NCI-H1105 (cell line): ENCODE data around the gene EZH2.

ENCODE experiments used
- DNase-seq: peaks from one replicate; lab custom pipeline; 2025; lab: John Stamatoyannopoulos, UW

Gene EZH2

GRCh38 chr7:148806187-148806586 is 77.9 kb downstream of the EZH2 start:
- DNase-seq, result no peak

- no peak for DNase-seq
These were observed 79.5 kb downstream of the EZH2 start for GRCh38 chr7:148804343-148805235.

- no peak for DNase-seq
These were observed 81.0 kb downstream of the EZH2 start for GRCh38 chr7:148803094-148803493.

- no peak for DNase-seq
These were observed 82.0 kb downstream of the EZH2 start for GRCh38 chr7:148802101-148802493.

GRCh38 chr7:148800677-148801076 is 83.4 kb downstream of the EZH2 start:
- DNase-seq, result no peak

GRCh38 chr7:148799893-148800555 is 84.1 kb downstream of the EZH2 start:
- no peak for DNase-seq

GRCh38 chr7:148796841-148797240 is 87.2 kb downstream of the EZH2 start:
- no peak for DNase-seq

- DNase-seq, result no peak
These were observed 89.6 kb downstream of the EZH2 start for GRCh38 chr7:148794476-148794875.

- DNase-seq, result no peak
These were observed 90.5 kb downstream of the EZH2 start for GRCh38 chr7:148793590-148793989.

- no peak for DNase-seq
These were observed 92.5 kb downstream of the EZH2 start for GRCh38 chr7:148791546-148791945.

GRCh38 chr7:148790850-148791249 is 93.2 kb downstream of the EZH2 start:
- DNase-seq, result no peak

- DNase-seq, result no peak
These were observed 93.9 kb downstream of the EZH2 start for GRCh38 chr7:148790131-148790726.

GRCh38 chr7:148789220-148789619 is 94.9 kb downstream of the EZH2 start:
- no peak for DNase-seq

- DNase-seq, result no peak
These were observed 96.4 kb downstream of the EZH2 start for GRCh38 chr7:148787571-148788295.

- DNase-seq, result peak; percentile 59
These were observed 100.1 kb downstream of the EZH2 start for GRCh38 chr7:148783801-148784527.

- no peak for DNase-seq
These were observed 101.2 kb downstream of the EZH2 start for GRCh38 chr7:148782757-148783456.

- DNase-seq, result no peak
These were observed 109.6 kb downstream of the EZH2 start for GRCh38 chr7:148774471-148774870.

GRCh38 chr7:148773334-148773733 is 110.8 kb downstream of the EZH2 start:
- no peak for DNase-seq

GRCh38 chr7:148772297-148773089 is 111.6 kb downstream of the EZH2 start:
- DNase-seq, result no peak

- no peak for DNase-seq
These were observed 114.1 kb downstream of the EZH2 start for GRCh38 chr7:148770004-148770403.
